ENCODE measurements around the gene BIRC6. TPM values are rescaled to one million over a fixed set of nuclear protein-coding genes. Genes with fewer than 3 reads are reported as not detected.
"Not testable (repeated sequence)": the region's sequence is repeated elsewhere in the genome, so short reads cannot be mapped to it uniquely, and the experiment has no call there.

Gene BIRC6, protein sequence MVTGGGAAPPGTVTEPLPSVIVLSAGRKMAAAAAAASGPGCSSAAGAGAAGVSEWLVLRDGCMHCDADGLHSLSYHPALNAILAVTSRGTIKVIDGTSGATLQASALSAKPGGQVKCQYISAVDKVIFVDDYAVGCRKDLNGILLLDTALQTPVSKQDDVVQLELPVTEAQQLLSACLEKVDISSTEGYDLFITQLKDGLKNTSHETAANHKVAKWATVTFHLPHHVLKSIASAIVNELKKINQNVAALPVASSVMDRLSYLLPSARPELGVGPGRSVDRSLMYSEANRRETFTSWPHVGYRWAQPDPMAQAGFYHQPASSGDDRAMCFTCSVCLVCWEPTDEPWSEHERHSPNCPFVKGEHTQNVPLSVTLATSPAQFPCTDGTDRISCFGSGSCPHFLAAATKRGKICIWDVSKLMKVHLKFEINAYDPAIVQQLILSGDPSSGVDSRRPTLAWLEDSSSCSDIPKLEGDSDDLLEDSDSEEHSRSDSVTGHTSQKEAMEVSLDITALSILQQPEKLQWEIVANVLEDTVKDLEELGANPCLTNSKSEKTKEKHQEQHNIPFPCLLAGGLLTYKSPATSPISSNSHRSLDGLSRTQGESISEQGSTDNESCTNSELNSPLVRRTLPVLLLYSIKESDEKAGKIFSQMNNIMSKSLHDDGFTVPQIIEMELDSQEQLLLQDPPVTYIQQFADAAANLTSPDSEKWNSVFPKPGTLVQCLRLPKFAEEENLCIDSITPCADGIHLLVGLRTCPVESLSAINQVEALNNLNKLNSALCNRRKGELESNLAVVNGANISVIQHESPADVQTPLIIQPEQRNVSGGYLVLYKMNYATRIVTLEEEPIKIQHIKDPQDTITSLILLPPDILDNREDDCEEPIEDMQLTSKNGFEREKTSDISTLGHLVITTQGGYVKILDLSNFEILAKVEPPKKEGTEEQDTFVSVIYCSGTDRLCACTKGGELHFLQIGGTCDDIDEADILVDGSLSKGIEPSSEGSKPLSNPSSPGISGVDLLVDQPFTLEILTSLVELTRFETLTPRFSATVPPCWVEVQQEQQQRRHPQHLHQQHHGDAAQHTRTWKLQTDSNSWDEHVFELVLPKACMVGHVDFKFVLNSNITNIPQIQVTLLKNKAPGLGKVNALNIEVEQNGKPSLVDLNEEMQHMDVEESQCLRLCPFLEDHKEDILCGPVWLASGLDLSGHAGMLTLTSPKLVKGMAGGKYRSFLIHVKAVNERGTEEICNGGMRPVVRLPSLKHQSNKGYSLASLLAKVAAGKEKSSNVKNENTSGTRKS (N-terminal part only)
- 49.5 TPM for polyA plus RNA-seq (ENCODE audit: insufficient read length)

DNA sequence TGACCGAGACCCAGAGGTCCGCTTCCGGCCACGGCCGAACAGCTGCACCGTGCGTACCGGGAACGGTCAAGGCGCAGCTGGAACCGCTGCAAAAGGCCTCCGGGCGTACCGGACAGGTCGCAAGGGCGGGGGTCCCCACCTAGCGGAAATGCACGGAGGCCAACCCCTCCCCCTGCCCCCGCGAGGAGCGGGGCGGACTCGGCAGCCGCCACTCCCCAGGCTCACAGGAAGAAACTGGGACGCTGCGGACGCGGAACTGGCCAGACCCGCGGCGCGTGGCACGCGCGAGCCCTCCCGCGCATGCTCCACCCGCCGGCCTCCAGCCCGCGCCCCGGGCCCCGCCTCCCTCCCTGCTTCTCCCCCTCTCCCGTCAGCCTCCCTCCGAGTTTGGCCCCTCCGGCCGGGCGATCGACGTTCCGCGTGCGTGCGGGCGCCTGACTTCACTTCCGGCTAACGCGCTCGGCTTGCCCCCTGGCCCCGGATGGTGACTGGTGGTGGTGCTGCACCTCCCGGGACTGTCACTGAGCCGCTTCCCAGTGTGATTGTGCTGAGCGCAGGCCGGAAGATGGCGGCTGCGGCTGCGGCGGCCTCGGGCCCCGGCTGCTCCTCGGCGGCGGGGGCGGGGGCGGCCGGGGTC lies at the start of gene BIRC6:
TSS of gene BIRC6 (plus strand) at position 343 of the 637 bp plus-strand sequence. CDS start at position 482, 139 bp downstream.
- peak; percentile 97 for DNase-seq

DNA sequence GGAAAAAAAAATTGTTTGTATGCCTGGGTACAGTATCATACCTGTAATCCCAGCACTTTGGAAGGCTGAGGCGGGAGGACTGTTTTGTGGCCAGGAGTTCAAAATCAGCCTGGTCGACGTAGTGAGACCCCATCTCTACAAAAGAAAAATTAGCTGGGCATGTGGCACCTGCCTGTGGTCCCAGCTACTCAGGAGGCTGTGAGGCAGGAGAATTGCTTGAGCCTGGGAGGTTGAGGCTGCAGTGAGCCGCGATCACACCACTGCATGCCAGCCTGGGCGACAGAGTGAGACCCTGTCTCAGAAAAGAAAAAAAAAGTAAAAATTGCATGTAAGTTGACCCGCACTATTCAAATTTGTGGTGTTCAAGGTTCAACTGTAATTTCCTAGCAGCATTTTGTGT lies 46.2 kb upstream of the BIRC6 start:
- no peak for DNase-seq

DNA sequence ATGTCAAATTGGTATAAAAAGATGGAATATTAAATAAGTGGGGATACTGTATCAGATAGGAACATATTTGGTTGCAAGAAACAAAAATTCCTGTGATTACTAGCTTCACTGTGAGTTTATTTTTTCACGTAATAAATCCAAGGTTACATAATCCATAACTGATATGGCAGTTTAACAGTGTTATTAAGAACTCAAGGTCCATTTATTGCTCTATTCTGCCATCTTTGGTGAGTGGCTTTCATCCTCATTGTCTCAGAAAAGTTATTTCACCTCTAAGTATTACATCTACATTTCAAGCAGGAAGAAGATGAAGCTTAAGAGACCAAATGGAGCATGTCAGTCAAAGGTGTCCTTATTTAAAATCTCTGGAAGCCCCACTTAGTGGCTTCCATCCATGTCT lies 41.9 kb upstream of the BIRC6 start:
- no peak for DNase-seq

DNA sequence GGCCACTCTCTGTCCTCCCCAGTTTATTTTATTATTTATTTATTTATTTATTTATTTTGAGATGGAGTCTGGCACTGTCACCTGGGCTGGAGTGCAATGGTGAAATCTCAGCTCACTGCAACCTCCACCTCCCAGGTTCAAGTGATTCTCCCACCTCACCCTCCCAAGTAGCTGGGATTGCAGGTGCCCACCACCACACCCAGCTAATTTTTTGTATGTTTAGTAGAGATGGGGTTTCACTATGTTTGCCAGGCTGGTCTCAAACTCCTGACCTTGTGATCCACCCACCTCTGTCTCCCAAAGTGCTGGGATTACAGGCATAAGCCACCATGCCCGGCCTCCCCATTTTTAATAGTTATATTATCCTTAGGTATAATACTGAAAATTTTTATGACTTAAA lies 28.1 kb upstream of the BIRC6 start:
- DNase-seq = not testable (repeated sequence)

DNA sequence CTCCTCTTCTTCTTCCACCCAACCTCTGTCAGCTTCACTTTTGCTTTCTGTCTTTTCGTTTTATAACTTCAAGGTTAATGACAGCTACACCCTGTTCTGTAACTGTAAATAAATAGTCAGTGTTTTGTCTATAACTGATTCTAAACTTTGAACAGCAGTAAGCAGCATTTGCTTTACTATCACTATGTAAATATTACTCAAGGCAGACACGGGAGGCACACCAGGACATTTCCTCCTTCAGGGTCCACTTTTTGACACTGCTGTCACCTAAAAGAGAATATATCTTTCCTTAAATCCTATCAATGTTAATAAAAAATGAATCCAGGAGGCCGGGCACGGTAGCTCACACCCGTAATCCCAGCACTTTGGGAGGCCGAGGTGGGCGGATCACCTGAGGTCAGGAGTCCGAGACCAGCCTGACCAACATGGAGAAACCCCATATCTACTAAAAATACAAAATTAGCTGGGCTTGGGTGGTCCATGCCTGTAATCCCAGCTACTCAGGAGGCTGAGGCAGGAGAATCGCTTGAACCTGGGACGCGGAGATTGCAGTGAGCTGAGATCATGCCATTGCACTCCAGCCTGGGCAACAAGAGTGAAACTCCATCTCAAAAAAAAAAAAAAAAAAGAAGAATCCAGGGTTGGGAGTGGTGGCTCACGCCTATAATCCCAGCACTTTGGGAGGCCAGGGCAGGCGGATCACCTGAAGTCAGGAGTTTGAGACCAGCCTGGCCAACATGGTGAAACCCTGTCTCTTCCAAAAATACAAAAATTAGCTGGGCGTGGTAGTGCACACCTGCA lies 27.4 kb upstream of the BIRC6 start:
- not testable (repeated sequence) for DNase-seq

DNA sequence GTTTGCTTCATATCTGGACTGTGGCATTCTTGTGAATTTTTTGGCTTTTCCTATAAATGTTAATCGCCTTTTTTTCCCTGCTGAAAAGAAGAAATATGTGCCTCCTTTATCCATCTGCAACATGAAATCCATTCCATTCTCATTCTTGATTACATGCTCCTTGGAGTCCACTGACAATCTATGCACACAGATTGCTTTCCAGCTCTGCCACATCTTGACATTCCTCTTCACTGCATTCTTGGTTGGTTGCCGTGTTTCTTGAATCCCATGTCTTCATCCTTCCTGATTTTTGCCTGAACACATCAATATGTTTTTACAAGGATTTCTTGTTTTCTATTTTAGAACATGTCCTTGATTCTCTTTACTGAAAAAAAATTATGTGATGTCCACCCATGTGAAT lies 26.7 kb upstream of the BIRC6 start:
- no peak for DNase-seq

DNA sequence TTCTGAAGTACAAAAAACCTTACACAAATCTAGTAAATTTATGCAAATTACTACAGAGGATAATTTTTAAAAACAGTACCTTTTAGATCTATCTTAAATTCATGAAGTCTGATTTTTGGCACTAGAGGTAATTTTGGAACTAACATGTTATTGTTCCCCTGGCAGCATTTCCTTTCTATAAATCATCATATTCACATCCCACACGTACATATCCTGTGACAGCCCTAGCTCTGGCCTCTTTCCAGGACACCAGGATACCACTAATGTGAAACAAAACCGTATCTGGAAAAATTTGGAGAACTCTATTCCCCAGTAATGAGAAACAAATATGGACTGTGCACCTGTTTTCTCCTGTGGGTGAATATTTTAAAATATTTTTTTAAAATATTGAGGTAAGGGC lies 14.0 kb upstream of the BIRC6 start:
- DNase-seq = peak; percentile 6

DNA sequence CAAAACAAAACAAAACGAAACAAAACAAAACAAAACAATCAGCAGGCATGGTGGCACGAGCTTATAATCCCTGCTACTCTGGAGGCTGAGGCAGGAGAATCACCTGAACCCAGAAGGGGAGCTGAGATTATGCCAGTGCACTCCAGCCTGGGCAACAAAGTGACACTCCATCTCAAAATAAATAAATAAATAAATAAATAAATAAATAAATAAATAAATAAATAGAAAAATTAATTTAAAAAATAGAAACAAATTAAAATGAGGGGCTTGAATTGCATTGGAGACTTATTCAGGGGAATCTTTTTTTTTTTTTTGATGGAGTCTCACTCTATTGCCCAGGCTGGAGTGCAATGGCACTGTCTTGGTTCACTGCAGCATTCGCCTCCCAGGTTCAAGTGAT lies 6.0 kb upstream of the BIRC6 start:
- DNase-seq = not testable (repeated sequence)

DNA sequence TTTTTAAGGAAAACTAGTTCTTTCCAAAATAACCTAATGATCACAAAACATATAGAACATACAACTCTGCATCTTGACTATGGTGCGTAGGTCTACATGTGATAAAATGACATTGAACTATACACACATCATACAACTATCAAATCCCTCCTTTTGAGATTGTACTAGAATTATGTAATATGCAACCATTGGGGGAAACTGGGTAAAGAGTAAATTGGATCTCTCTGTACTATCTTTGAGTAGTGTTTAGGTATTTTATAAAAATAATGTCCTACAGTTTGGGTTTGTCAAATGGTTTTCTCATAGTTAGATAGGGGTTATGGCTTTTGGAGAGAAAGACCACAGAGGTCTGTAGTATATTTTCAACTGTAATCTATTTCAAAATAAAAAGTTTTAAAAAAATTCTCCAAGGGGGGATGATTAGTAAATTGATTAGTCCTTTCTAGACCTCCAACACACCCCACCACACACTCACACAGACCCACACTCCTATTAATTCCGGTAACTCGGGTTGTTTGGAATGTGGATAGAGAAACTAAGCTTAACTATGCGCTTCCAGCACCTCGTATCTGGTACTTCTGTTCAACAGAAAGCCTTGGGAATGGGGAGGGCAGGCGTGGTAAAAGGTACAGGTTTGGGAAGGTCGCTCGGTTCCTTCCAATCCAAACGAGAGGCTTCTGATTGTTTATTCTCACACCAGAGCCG lies 695 bp upstream of the BIRC6 start:
- no peak for DNase-seq

DNA sequence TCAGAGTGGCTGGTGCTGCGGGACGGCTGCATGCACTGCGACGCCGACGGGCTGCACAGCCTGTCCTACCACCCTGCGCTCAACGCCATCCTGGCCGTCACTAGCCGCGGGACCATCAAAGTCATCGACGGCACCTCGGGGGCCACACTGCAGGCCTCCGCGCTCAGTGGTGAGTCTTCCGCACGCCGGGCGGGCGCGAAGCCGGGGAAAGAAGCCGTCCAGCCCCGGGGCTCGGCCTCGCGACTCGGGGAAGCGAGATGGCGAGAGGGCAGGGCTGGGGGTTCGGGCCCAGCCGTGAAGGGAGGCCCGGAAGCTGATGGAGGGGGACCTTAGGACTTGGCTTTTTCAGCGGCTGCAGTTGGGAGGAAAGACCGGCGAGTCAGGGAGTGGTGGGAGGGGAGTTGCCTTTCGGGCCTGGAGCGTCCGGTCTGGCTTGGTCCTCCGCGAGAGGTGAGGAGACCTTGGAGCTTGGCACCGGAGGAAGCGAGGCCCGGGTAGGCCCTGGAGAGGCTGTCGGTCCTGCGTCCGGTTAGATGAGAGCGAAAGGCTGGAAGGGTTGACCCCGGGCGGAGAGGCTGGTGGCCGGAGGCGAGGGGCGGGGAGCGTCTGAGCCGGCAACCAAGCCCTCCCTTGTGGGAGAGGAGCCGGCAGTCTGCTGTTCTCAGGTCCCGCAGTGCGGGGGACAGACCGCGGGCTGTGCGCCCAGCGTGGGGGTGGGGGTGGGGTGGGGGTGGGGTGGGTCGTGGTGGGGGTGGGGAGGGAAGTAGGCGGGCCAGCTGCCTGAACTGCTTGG lies 691 bp downstream of the BIRC6 start:
- DNase-seq = peak; percentile 26

DNA sequence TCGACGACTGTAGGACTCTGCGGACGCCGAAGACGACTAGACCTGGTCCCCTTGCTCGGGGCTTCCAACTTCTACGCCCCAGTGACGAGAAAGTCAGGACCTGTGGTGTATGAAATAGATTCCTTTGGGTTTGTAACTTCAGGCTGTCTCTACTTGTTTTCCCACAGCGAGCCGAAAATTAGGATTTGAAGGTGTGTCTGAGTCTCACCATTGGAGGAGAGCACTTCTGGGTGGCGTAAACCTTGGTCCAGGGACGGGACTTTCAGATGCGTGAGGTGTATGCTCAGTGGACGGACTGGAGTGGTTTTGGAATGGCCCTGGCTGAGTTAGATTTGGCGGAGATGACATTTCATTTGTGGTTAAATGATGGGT lies 1.3 kb downstream of the BIRC6 start:
- DNase-seq = no peak

DNA sequence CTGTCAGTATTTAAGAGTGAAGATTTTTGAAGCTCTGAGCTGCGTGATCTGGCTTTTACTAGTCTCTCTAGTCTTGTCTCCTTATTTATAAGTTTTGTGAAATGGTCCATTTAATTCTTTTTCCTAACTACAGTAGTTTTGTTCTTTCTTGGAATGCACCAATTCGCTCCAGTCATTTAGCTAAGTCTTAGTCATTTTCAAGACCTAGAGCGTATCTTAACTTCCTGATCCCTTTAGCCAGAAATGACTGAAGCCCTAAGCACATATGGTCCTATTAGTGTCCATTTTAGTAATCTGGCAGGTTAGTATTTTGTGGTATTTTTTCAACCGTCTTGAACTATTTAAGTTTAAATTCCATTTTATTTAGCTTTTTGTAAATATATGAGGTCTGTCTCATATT lies 3.6 kb downstream of the BIRC6 start:
- no peak for DNase-seq

DNA sequence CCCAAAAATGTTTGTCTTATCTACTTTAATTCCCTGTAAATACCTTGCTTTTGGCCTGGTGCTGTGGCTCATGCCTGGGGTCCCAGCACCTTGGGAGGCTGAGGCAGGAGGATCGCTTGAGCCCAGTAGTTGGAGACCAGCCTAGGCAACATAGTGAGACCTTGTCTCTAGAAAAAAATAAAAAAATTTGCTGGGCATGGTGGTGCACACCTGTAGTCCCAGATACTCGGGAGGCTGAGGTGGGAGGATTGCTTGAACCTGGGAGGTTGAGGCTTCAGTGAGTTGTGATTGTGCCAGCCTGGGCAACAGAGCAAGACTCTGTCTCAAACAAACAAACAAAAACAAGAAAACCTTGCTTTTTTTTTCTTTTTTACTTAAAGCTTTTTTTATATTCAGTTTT lies 6.2 kb downstream of the BIRC6 start:
- DNase-seq = not testable (repeated sequence)

DNA sequence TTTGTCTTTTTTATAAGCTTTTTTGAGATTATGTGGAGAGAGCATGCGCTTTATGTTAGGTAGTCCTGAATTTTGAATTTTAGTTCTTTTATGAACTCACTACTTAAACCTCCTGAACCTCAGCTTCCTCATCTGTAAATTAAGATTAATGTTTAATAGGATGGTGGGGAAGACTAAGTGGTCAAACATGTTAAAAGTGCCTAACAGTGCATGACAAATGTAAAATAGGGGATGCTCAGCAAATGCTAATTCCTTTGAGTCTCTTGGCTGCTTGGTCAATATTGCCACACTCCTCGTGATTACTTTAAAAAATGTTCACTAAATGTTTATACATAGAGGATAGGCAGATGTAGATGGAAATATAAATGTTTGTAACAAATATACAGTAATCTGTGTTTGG lies 6.8 kb downstream of the BIRC6 start:
- no peak for DNase-seq

DNA sequence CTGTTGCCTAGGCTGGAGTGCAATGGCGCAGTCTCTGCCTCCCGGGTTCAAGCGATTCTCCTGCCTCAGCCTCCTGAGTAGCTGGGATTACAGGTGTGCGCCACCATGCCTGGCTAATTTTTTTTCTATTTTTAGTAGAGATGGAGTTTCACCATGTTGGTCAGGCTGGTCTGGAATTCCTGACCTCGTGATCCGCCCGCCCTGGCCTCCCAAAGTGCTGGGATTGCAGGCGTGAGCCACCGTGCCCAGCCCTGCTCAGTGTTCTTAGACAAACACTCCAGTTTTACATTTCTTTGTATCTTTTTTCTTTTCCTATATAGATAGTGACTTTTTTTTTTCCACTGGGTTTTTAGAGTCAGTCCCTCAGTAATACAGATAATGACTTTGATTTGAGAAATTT lies 7.5 kb downstream of the BIRC6 start:
- DNase-seq = not testable (repeated sequence)

DNA sequence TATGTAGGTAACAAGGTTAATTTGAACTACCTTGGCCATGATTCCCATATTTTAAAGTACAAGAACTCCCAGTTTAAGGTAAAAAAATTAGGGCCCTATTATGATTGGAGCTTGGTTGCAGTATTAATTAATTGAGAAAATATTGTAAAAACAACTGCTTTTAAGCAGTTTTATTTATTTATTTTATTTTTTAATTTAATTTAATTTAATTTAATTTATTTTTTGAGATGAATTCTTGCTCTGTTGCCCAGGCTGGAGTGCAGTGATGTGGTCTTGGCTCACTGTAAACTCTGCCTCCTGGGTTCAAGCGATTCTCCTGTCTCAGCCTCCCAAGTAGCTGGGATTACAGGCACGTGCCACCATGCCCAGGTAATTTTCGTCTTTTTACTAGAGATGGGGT lies 8.9 kb downstream of the BIRC6 start:
- DNase-seq = not testable (repeated sequence)

DNA sequence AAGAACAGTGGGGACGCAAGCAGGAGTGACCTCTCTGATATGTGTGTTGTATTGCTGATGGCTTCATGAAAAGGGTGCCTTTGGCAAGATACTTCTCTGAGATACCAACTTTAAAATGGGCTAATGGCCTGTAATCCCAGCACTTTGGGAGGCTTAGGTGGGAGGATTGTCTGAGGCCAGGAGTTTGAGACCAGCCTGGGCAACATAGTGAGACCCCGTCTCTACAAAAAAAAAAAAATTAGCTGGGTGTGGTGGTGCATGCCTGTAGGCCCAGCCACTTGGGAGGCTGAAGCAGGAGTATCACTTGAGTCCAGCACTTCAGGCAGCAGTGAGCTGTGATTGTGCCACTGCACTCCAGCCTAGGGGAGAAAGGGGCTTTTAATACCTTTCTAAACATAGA lies 9.8 kb downstream of the BIRC6 start:
- no peak for DNase-seq

DNA sequence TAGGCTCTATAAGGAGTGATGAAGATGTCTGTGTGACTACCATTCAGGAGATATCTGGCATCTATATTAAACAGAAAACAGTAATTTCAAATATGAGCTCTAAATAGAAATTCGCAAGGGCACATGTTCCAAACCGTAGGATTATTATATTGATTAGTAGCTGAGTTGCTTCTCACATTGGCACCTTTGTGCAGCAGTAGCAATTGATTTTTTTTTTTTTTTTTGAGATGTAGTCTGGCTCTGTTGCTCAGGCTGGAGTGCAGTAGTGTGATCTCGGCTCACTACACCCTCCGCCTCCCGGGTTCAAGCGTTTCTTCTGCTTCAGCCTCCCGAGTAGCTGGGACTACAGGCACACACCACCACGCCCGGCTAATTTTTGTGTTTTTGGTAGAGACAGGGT lies 12.4 kb downstream of the BIRC6 start:
- DNase-seq = no peak

DNA sequence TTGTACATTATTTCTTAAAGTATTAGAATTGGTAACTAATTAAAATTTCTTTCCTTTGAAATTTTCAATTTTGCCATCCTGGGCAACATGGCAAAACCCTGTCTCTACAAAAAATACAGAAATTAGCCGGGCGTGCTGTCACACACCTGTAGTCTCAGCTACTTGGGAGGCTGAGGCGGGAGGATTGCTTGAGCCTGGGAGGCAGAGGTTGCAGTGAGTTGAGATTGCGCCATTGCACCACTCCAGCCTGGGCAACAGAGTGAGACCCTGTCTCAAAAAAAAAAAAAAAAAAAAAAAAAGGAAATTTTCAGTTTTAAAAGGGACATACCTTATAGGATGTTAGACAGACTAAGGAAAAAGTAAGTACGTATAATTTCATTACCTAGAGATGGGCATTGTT lies 14.1 kb downstream of the BIRC6 start:
- not testable (repeated sequence) for DNase-seq
